K562 (cell line): ENCODE measurements around the gene SYT14. TPM values are rescaled to one million over a fixed set of nuclear protein-coding genes. Genes with fewer than 3 reads are reported as not detected.

Source experiments
- ATAC-seq: fragments of 200-7000 bp; cut with Tn5 transposase; 3 replicates; pipeline ENCODE4 v1.9.1; 2020; ENCODE audit warnings: moderate library complexity
- BruUV-seq: library from RNA; stranded (reverse); fragments of 400-500 nt; replicated peaks from 2 replicates; lab custom pipeline; 2021; lab: Mats Ljungman, UMichigan
- CTCF ChIA-PET: fragments of 300-600 bp; formaldehyde crosslinking; extraction: SDS; loops from one replicate; lab custom pipeline; 2021; ENCODE audit warnings: low intra/inter-chr PET ratio; lab: Yijun Ruan, JAX
- POLR2A ChIA-PET: fragments of 300-600, 350-650 bp; sonication (Branson Sonifier 250); formaldehyde crosslinking; extraction: SDS; loops from one replicate; lab custom pipeline; 2021; ENCODE audit warnings: antibody characterized with exemption, inconsistent platforms; lab: Yijun Ruan, JAX
- DNase-seq, 4 experiments: peaks; one replicate each; pipeline versions ENCODE4 v3.0.0 to v3.0.0-alpha.2; 2011 to 2018; ENCODE audit warnings: low spot score in 3 of 4, mixed read lengths in 3 of 4; ENCODE audit errors: extremely low read depth in 1 of 4
- FAIRE-seq: peaks from 2 replicates; lab custom pipeline; 2011; peaks lifted over from hg19 to GRCh38; lab: Jason Lieb, UNC
- H2AFZ ChIP-seq: 2 replicates; pipeline ENCODE4 v1.6.0; 2011; ENCODE audit warnings: low read depth, low read length, control low read depth, inconsistent platforms
- H3K27ac ChIP-seq: fragments of 200-600 bp; 3 replicates; pipeline ENCODE4 v1.8.0; 2011; ENCODE audit warnings: low read depth, mild to moderate bottlenecking, control low read depth, inconsistent platforms, low read length, moderate library complexity, mixed read lengths; ENCODE audit errors: extremely low read depth
- H3K27me3 ChIP-seq, 2 experiments: fragments of 300-600 bp in 1 of 2; 2 replicates in 1 of 2; 3 replicates in 1 of 2; pipeline versions ENCODE4 v1.6.0 to v1.8.0; 2011; ENCODE audit warnings: inconsistent platforms in 2 of 2, low read length in 2 of 2, mild to moderate bottlenecking in 1 of 2, mixed read lengths in 1 of 2, moderate library complexity in 1 of 2; ENCODE audit not compliant: control insufficient read depth in 2 of 2, insufficient read depth in 2 of 2
- H3K36me3 ChIP-seq: fragments of 300-600 bp; 3 replicates; pipeline ENCODE4 v1.8.0; 2011; ENCODE audit warnings: mild to moderate bottlenecking, low read length, inconsistent platforms; ENCODE audit not compliant: control insufficient read depth, insufficient read depth
- H3K4me1 ChIP-seq, 2 experiments: fragments of 200-600 bp in 1 of 2; replicated peaks in 1 of 2; 2 replicates in 1 of 2; 3 replicates in 1 of 2; pipeline versions ENCODE4 v1.5.1 to v1.8.0; 2011; ENCODE audit warnings: inconsistent platforms in 2 of 2, low read length in 2 of 2, mild to moderate bottlenecking in 1 of 2, mixed read lengths in 1 of 2, moderate library complexity in 1 of 2; ENCODE audit not compliant: control insufficient read depth in 2 of 2, insufficient read depth in 2 of 2
- H3K4me2 ChIP-seq: 2 replicates; pipeline ENCODE4 v1.6.1; 2011; ENCODE audit warnings: low read length, control low read depth, inconsistent platforms, mixed read lengths; ENCODE audit not compliant: insufficient read depth
- H3K4me3 ChIP-seq: fragments of 200-600 bp; sonication (generic), shearing (Covaris generic); 2 replicates; pipeline ENCODE4 v1.5.1; 2016; ENCODE audit warnings: control low read depth, inconsistent platforms
- H3K79me2 ChIP-seq: fragments of 200-600 bp; 3 replicates; pipeline ENCODE4 v1.8.0; 2011; ENCODE audit warnings: low read length, inconsistent platforms; ENCODE audit not compliant: control insufficient read depth, insufficient read depth
- H3K9ac ChIP-seq, 2 experiments: 2 replicates each; pipeline versions ENCODE4 v1.6.0 to v1.6.1; 2011; ENCODE audit warnings: low read depth in 2 of 2, low read length in 2 of 2, control low read depth in 1 of 2, inconsistent platforms in 1 of 2, mild to moderate bottlenecking in 1 of 2, mixed read lengths in 1 of 2; ENCODE audit not compliant: insufficient read depth in 1 of 2
- H3K9me1 ChIP-seq: one replicate; pipeline ENCODE4 v1.6.0; 2011; ENCODE audit warnings: inconsistent platforms, mild to moderate bottlenecking, low read length, moderate library complexity; ENCODE audit not compliant: control insufficient read depth, insufficient read depth
- H3K9me3 ChIP-seq: replicated peaks from 2 replicates; pipeline ENCODE4 v1.5.1; 2011; ENCODE audit warnings: low read depth, low read length, inconsistent platforms; ENCODE audit not compliant: control insufficient read depth, insufficient read depth
- H4K20me1 ChIP-seq: replicated peaks from 2 replicates; pipeline ENCODE4 v1.6.1; 2011; ENCODE audit warnings: low read length, inconsistent platforms, mixed read lengths; ENCODE audit not compliant: control insufficient read depth, insufficient read depth
- GABPB2 ChIP-seq: fragments of 250-450 bp; sonication (Bioruptor Pico); conservative IDR thresholded peaks from 2 replicates; pipeline ENCODE4 v1.5.1; 2021; ENCODE audit warnings: mild to moderate bottlenecking
- HES1 ChIP-seq: fragments of 450-650 bp; IDR thresholded peaks from 2 replicates; pipeline ENCODE4 v1.6.1; 2016; ENCODE audit warnings: low read depth, mild to moderate bottlenecking, moderate library complexity
- LEF1 ChIP-seq: fragments of 450-650 bp; IDR thresholded peaks from 2 replicates; pipeline ENCODE4 v1.6.1; 2016; ENCODE audit warnings: mild to moderate bottlenecking
- POLR2G ChIP-seq: fragments of 200-400 bp; formaldehyde crosslinking; IDR thresholded peaks from 2 replicates; pipeline ENCODE4 v1.6.1; 2017; ENCODE audit warnings: low read depth, mild to moderate bottlenecking, antibody characterized with exemption, low read length, moderate library complexity
- ZNF431 ChIP-seq: sonication (generic); formaldehyde crosslinking; IDR thresholded peaks from 2 replicates; pipeline ENCODE4 v1.8.0; 2022; ENCODE audit warnings: mild to moderate bottlenecking, missing genetic modification reagents
- ZNF668 ChIP-seq: fragments of 250-450 bp; sonication (Bioruptor Pico); IDR thresholded peaks from 2 replicates; pipeline ENCODE4 v1.8.0; 2022; ENCODE audit warnings: mild to moderate bottlenecking, inconsistent platforms
- ZNF740 ChIP-seq, 3 experiments: fragments of 200-800 bp in 1 of 3; sonication (Bioruptor generic) in 1 of 3; sonication (generic) in 1 of 3; formaldehyde crosslinking in 1 of 3; IDR thresholded peaks; 2 replicates each; pipeline versions ENCODE4 v1.6.1 to v1.8.0; 2016 to 2022; ENCODE audit warnings: mild to moderate bottlenecking in 2 of 3, missing compliant biosample characterization in 2 of 3, missing genetic modification characterization in 2 of 3, missing genetic modification reagents in 1 of 3
- WGBS: fragments of 100-300 bp; shearing (Covaris generic); methylation state at CpG from one replicate; pipeline ENCODE4 v1.1.6; 2016; ENCODE audit warnings: low coverage, mixed read lengths; ENCODE audit not compliant: insufficient coverage; ENCODE audit errors: missing lambda C conversion rate; 5-methylcytosine and 5-hydroxymethylcytosine counted together
- in situ Hi-C: fragments of 300-500 bp; cut with MboI; formaldehyde crosslinking; loops from 4 replicates; pipeline ENCODE4 v1.15.0; 2018; ENCODE audit warnings: inconsistent platforms, mixed read lengths
- intact Hi-C: fragments of 100-400 bp; cut with micrococcal nuclease; formaldehyde crosslinking; loops from 2 replicates; pipeline ENCODE4 v1.14.2; 2022
- polyA plus RNA-seq, 8 experiments: library from polyadenylated mRNA; depleted of rRNA in 4 of 8; stranded (reverse) in 5 of 8; unstranded in 3 of 8; fragments of >200 nt; fragmentation: Nextera tagmentation in 2 of 8; fragmentation: Illumina TruSeq in 1 of 8; extraction: Ambion mirVana in 2 of 8; extraction: Trizol in 1 of 8; gene quantifications; 2 replicates each; pipeline versions ENCODE4 v1.2.1 to v1.2.3, GENCODE V29; 2011 to 2014; ENCODE audit warnings: inconsistent platforms in 1 of 8, missing spikeins in 1 of 8
- total RNA-seq, 7 experiments: library from RNA; depleted of rRNA in 6 of 7; stranded (reverse); fragments of >200 nt in 6 of 7; fragmentation: Illumina TruSeq in 2 of 7; extraction: Trizol in 2 of 7; gene quantifications; 2 replicates each; pipeline versions ENCODE4 v1.2.1 to v1.2.3, GENCODE V29; 2011 to 2021; ENCODE audit warnings: low replicate concordance in 1 of 7
- TF ChIP-seq, protein P1 (sequence below): fragments of 250-450 bp; sonication (Bioruptor Pico); IDR thresholded peaks from 2 replicates; pipeline ENCODE4 v1.8.0; 2022; ENCODE audit warnings: moderate library complexity, mild to moderate bottlenecking, inconsistent platforms

Gene SYT14
- total and polyA plus RNA-seq, 9 of the 15 experiments (the other 6 are each of a cell fraction or from before 2014, with no cell fraction given) = 0.01 to 0.04 TPM; not detected in 7

- TF ChIP-seq, protein P1, sequence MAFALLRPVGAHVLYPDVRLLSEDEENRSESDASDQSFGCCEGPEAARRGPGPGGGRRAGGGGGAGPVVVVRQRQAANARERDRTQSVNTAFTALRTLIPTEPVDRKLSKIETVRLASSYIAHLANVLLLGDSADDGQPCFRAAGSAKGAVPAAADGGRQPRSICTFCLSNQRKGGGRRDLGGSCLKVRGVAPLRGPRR (CRISPR knock-in tag) = no peak
- no peak for TF ChIP-seq ZNF668 (CRISPR knock-in tag)
- TF ChIP-seq GABPB2 (CRISPR knock-in tag) = no peak
- no peak for TF ChIP-seq ZNF431 (CRISPR knock-in tag)
These were observed 160.3 kb downstream of the SYT14 start (continued) for GRCh38 chr1:210098356-210098755.

GRCh38 chr1:210099921-210100320 is 161.9 kb downstream of the SYT14 start:
- in situ Hi-C loops = no loop called here
- ATAC-seq (no peak), FAIRE-seq (no peak), DNase-seq (no peak)
- Histone ChIP-seq H3K4me3 (no peak overlapping the region), H2AFZ (no peak overlapping the region), H3K27ac (no peak overlapping the region), H3K4me1 (no peaks in the 10 kb centered on the region), H3K79me2 (no peaks in the 10 kb centered on the region), H3K36me3 (no peaks in the 10 kb centered on the region), H3K9ac (no peak overlapping the region), H3K9me1 (no peaks in the 10 kb centered on the region), H3K9me3 (no peaks in the 10 kb centered on the region), H4K20me1 (no peaks in the 10 kb centered on the region), H3K27me3 (no peaks in the 10 kb centered on the region), H3K4me2 (no peak overlapping the region)
- POLR2A ChIA-PET = no interaction called here
- 0% methylated on average over 1 of the region's 1 CpG for WGBS
- intact Hi-C loops = no loop called here
- BruUV-seq = no TSS peak
- CTCF ChIA-PET = no interaction called here
- TF ChIP-seq ZNF740 (CRISPR knock-in tag; IDR thresholded peaks at IDR 0.05) (no peak), ZNF740 (tag; IDR thresholded peaks at IDR 0.05) (no peak), LEF1 (no peak), POLR2G (no peak), HES1 (no peak)
